IgD-negative memory B cell (primary cell): ENCODE results near the gene MAN1B1. TPM values are rescaled to one million over a fixed set of nuclear protein-coding genes. Genes with fewer than 3 reads are reported as not detected.
A peak's percentile ranks its signal among the peaks of the same experiment; 100 is the strongest.
"Not testable (repeated sequence)": the region's sequence is repeated elsewhere in the genome, so short reads cannot be mapped to it uniquely, and the experiment has no call there.

Source experiments
- H3K27ac Mint-ChIP-seq, 3 donors: one replicate each; pipeline ENCODE4 v1.8.0; 2020 to 2022; ENCODE audit warnings: mild to moderate bottlenecking in 3 of 3, mixed read lengths in 3 of 3, moderate library complexity in 1 of 3
- H3K27me3 Mint-ChIP-seq: one replicate; pipeline ENCODE4 v1.8.0; 2021; ENCODE audit warnings: mixed read lengths
- H3K36me3 Mint-ChIP-seq: one replicate; pipeline ENCODE4 v1.8.0; 2020; ENCODE audit warnings: mild to moderate bottlenecking, mixed read lengths
- H3K4me1 Mint-ChIP-seq, 3 donors: one replicate each; pipeline ENCODE4 v1.8.0; 2020 to 2022; ENCODE audit warnings: mixed read lengths in 3 of 3, mild to moderate bottlenecking in 1 of 3
- H3K4me3 Mint-ChIP-seq, 4 donors: one replicate each; pipeline ENCODE4 v1.8.0; 2020 to 2022; ENCODE audit warnings: mild to moderate bottlenecking in 4 of 4, mixed read lengths in 4 of 4, moderate library complexity in 3 of 4
- H3K9me3 Mint-ChIP-seq, 3 donors: one replicate each; pipeline ENCODE4 v1.8.0; 2020 to 2021; ENCODE audit warnings: mixed read lengths in 3 of 3, mild to moderate bottlenecking in 1 of 3
- polyA plus RNA-seq: library from polyadenylated mRNA; unstranded; fragments of 300-500 nt; fragmentation: Illumina TruSeq; gene quantifications from one replicate; pipeline ENCODE4 v1.2.3, GENCODE V29; 2021

MAN1B1 gene
- polyA plus RNA-seq, 1 donor from 2014 or later, result 27.5 TPM

- Mint-ChIP-seq H3K4me1 (peaks cover 26 to 29% (median 28%) of the 10 kb centered on the region in 3 donors), H3K4me3 (peak overlapping the region; percentile 84 to 97 (median 90)), H3K27ac (peak overlapping the region; percentile 92 to 97 (median 93)), H3K27me3 (peaks cover 7% of the 10 kb centered on the region), H3K9me3 (no peaks in the 10 kb centered on the region), H3K36me3 (peaks cover 3% of the 10 kb centered on the region)
Observed at GRCh38 chr9:137128158-137128861, 41.5 kb downstream of the MAN1B1 start.

- H3K36me3 Mint-ChIP-seq, result peaks cover 3% of the 10 kb centered on the region
- H3K27ac Mint-ChIP-seq, result peak overlapping the region; percentile 92 to 97 (median 93)
- peaks cover 22 to 25% (median 24%) of the 10 kb centered on the region in 3 donors for H3K4me1 Mint-ChIP-seq
- no peaks in the 10 kb centered on the region for H3K9me3 Mint-ChIP-seq
- H3K4me3 Mint-ChIP-seq, result peak overlapping the region; percentile 84 to 97 (median 90)
- peaks cover 9% of the 10 kb centered on the region for H3K27me3 Mint-ChIP-seq
Observed at GRCh38 chr9:137128862-137129455, 42.2 kb downstream of the MAN1B1 start.

GRCh38 chr9:137129456-137130175 lies 42.8 kb downstream of the MAN1B1 start:
- Mint-ChIP-seq H3K9me3 (no peaks in the 10 kb centered on the region), H3K4me1 (peaks cover 22 to 25% (median 24%) of the 10 kb centered on the region in 3 donors), H3K27ac (peak overlapping the region; percentile 73 to 93 (median 88)), H3K36me3 (peaks cover 3% of the 10 kb centered on the region), H3K4me3 (peak overlapping the region; percentile 84 to 97 (median 90)), H3K27me3 (peaks cover 12% of the 10 kb centered on the region)

GRCh38 chr9:137130176-137130755 lies 43.5 kb downstream of the MAN1B1 start:
- peak overlapping the region in 2 of 3 donors; percentile 31 to 45 for H3K27ac Mint-ChIP-seq
- H3K4me3 Mint-ChIP-seq, result peak overlapping the region; percentile 62 to 91 (median 77)
- H3K27me3 Mint-ChIP-seq, result peaks cover 14% of the 10 kb centered on the region
- peaks cover 3% of the 10 kb centered on the region for H3K36me3 Mint-ChIP-seq
- no peaks in the 10 kb centered on the region for H3K9me3 Mint-ChIP-seq
- H3K4me1 Mint-ChIP-seq, result peaks cover 22 to 25% (median 24%) of the 10 kb centered on the region in 3 donors

GRCh38 chr9:137134191-137134590 lies 47.4 kb downstream of the MAN1B1 start:
- no peaks in the 10 kb centered on the region for H3K36me3 Mint-ChIP-seq
- peaks cover 0 to 4% (median 0%) of the 10 kb centered on the region in 3 donors for H3K4me1 Mint-ChIP-seq
- H3K4me3 Mint-ChIP-seq, result no peak overlapping the region
- no peaks in the 10 kb centered on the region for H3K9me3 Mint-ChIP-seq
- H3K27ac Mint-ChIP-seq, result peak overlapping the region in 1 of 3 donors; percentile 42
- H3K27me3 Mint-ChIP-seq, result peaks cover 28% of the 10 kb centered on the region

GRCh38 chr9:137135154-137135553 lies 48.4 kb downstream of the MAN1B1 start:
- not testable (repeated sequence) for H3K36me3 Mint-ChIP-seq, H3K27ac Mint-ChIP-seq
- H3K27me3 Mint-ChIP-seq, result peaks cover 29% of the 10 kb centered on the region

GRCh38 chr9:137136261-137136880 lies 49.6 kb downstream of the MAN1B1 start:
- H3K4me3 Mint-ChIP-seq, result peak overlapping the region in 1 of 4 donors; percentile 74
- peaks cover 35% of the 10 kb centered on the region for H3K27me3 Mint-ChIP-seq
- H3K9me3 Mint-ChIP-seq, result peaks cover 0 to 2% (median 2%) of the 10 kb centered on the region in 3 donors
- no peaks in the 10 kb centered on the region for H3K36me3 Mint-ChIP-seq
- peaks cover 0 to 4% (median 1%) of the 10 kb centered on the region in 3 donors for H3K4me1 Mint-ChIP-seq
- H3K27ac Mint-ChIP-seq, result no peak overlapping the region

More at GRCh38 chr9:137135154-137135553, 48.4 kb downstream of the MAN1B1 start:
- not testable (repeated sequence) for H3K4me3 Mint-ChIP-seq, H3K9me3 Mint-ChIP-seq, H3K4me1 Mint-ChIP-seq

GRCh38 chr9:137136881-137137607 lies 50.3 kb downstream of the MAN1B1 start:
- Mint-ChIP-seq H3K27ac (no peak overlapping the region), H3K27me3 (peaks cover 35% of the 10 kb centered on the region), H3K4me3 (no peak overlapping the region), H3K36me3 (no peaks in the 10 kb centered on the region), H3K9me3 (peaks cover 0 to 2% (median 2%) of the 10 kb centered on the region in 3 donors), H3K4me1 (peaks cover 0 to 3% (median 1%) of the 10 kb centered on the region in 3 donors)

GRCh38 chr9:137138058-137138721 lies 51.4 kb downstream of the MAN1B1 start:
- Mint-ChIP-seq H3K4me3 (no peak overlapping the region), H3K27ac (peak overlapping the region in 2 of 3 donors; percentile 62 to 88), H3K9me3 (peaks cover 0 to 2% (median 2%) of the 10 kb centered on the region in 3 donors), H3K4me1 (peaks cover 0 to 3% (median 1%) of the 10 kb centered on the region in 3 donors), H3K36me3 (no peaks in the 10 kb centered on the region), H3K27me3 (peaks cover 38% of the 10 kb centered on the region)

- Mint-ChIP-seq H3K9me3 (peaks cover 0 to 2% (median 2%) of the 10 kb centered on the region in 3 donors), H3K27ac (peak within 1 kb of the TSS; percentile 25 to 88 (median 62)), H3K4me1 (peaks cover 0 to 3% (median 1%) of the 10 kb centered on the region in 3 donors), H3K4me3 (peak within 1 kb of the TSS in 1 of 4 donors; percentile 71), H3K36me3 (no peaks in the 10 kb centered on the region), H3K27me3 (peaks cover 40% of the 10 kb centered on the region)
Observed at GRCh38 chr9:137138722-137139467, 52.1 kb downstream of the MAN1B1 start, which contains the start of gene GRIN1. GRIN1 (plus strand) TSS chr9:137139154; CDS start chr9:137139487, 333 bp downstream.

- Mint-ChIP-seq H3K36me3 (no peaks in the 10 kb centered on the region), H3K4me1 (peaks cover 0 to 3% (median 1%) of the 10 kb centered on the region in 3 donors), H3K4me3 (no peak overlapping the region), H3K9me3 (peaks cover 0 to 2% (median 2%) of the 10 kb centered on the region in 3 donors), H3K27ac (peak overlapping the region in 1 of 3 donors; percentile 25), H3K27me3 (peaks cover 37% of the 10 kb centered on the region)
Observed at GRCh38 chr9:137139468-137140150, 52.8 kb downstream of the MAN1B1 start.
